Measurements from ENCODE around the gene RYR3.

DNA sequence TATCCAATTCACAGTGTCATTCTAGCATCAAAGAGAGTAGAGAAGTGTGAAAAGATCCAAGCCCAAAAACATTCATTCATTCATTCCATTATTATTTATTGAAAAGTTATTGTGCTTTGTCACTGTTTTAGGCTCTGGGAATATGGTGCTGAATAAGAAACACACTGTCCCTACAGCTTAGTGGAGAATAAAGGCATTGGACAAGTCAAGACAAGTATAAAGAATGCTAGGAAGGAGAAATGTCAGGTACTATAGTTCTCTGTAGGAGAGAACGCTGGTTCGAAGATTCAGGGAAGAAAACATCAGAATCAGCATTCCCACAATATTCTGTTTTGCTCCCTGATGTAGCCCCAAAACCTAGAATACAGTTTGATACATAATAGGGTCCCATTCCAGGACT is 528.8 kb downstream of the RYR3 start:
- TF ChIP-seq, protein P1, sequence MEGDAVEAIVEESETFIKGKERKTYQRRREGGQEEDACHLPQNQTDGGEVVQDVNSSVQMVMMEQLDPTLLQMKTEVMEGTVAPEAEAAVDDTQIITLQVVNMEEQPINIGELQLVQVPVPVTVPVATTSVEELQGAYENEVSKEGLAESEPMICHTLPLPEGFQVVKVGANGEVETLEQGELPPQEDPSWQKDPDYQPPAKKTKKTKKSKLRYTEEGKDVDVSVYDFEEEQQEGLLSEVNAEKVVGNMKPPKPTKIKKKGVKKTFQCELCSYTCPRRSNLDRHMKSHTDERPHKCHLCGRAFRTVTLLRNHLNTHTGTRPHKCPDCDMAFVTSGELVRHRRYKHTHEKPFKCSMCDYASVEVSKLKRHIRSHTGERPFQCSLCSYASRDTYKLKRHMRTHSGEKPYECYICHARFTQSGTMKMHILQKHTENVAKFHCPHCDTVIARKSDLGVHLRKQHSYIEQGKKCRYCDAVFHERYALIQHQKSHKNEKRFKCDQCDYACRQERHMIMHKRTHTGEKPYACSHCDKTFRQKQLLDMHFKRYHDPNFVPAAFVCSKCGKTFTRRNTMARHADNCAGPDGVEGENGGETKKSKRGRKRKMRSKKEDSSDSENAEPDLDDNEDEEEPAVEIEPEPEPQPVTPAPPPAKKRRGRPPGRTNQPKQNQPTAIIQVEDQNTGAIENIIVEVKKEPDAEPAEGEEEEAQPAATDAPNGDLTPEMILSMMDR (IDR thresholded peaks at IDR 0.05) = no peak
- no peak for TF ChIP-seq POLR2A (IDR thresholded peaks at IDR 0.05)
